IPS-15b (cell line): Measurements from ENCODE around the gene DGCR2.
"Not testable (repeated sequence)": the region's sequence is repeated elsewhere in the genome, so short reads cannot be mapped to it uniquely, and the experiment has no call there.

ENCODE experiments used
- H3K27me3 ChIP-seq: one replicate; pipeline ENCODE4 v1.6.1; 2013; ENCODE audit warnings: low read length; ENCODE audit not compliant: control insufficient read depth, insufficient read depth
- H3K36me3 ChIP-seq: one replicate; pipeline ENCODE4 v1.6.1; 2013; ENCODE audit warnings: low read length; ENCODE audit not compliant: control insufficient read depth, insufficient read depth
- H3K4me1 ChIP-seq: one replicate; pipeline ENCODE4 v1.6.1; 2013; ENCODE audit warnings: mild to moderate bottlenecking, low read length; ENCODE audit not compliant: control insufficient read depth, insufficient read depth
- H3K4me3 ChIP-seq: one replicate; pipeline ENCODE4 v1.5.1; 2013; ENCODE audit warnings: low read depth, low read length
- H3K9ac ChIP-seq: one replicate; pipeline ENCODE4 v1.6.1; 2013; ENCODE audit warnings: low read depth, mild to moderate bottlenecking, low read length
- H3K9me3 ChIP-seq: one replicate; pipeline ENCODE4 v1.6.1; 2013; ENCODE audit warnings: mild to moderate bottlenecking, low read length; ENCODE audit not compliant: control insufficient read depth, insufficient read depth

Gene DGCR2, protein sequence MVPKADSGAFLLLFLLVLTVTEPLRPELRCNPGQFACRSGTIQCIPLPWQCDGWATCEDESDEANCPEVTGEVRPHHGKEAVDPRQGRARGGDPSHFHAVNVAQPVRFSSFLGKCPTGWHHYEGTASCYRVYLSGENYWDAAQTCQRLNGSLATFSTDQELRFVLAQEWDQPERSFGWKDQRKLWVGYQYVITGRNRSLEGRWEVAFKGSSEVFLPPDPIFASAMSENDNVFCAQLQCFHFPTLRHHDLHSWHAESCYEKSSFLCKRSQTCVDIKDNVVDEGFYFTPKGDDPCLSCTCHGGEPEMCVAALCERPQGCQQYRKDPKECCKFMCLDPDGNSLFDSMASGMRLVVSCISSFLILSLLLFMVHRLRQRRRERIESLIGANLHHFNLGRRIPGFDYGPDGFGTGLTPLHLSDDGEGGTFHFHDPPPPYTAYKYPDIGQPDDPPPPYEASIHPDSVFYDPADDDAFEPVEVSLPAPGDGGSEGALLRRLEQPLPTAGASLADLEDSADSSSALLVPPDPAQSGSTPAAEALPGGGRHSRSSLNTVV

DNA sequence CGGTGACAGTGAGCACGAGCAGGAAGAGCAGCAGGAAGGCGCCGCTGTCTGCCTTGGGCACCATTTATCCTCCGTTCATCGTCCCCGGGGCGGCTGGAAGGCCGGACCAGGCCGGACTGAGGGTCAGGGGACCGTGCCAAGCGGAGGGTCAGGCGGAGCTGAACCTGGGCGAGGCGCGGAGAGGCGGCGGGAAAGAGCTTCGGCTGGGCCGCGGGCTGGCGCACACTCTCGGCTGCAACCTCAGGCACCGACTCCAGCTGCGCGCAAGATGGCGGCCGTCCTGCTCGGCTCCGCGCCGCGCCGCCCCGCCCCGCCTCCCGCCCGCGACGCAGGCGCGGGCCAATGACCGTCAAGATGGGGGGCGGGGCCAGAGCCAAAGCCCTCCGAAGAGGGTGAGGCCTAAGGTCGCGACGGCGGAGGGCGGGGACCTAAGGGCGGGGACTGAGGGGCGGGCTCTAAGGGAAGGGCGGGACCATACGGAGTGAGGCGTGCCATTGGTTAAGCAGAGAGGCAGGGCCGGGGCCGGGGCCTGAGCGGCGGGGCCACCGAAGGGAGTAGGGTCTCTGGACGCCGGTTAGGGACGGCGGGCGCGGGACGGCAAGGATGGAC is at the start of gene DGCR2:
DGCR2 (minus strand) TSS at position 270 of the 609 bp plus-strand sequence; CDS start at position 64, 206 bp downstream.
- H3K4me1 ChIP-seq = peaks cover 3% of the 10 kb centered on the region
- H3K36me3 ChIP-seq = peaks cover 3% of the 10 kb centered on the region
- peak within 1 kb of the TSS; percentile 90 for H3K4me3 ChIP-seq
- no peaks in the 10 kb centered on the region for H3K9me3 ChIP-seq
- no peaks in the 10 kb centered on the region for H3K27me3 ChIP-seq
- H3K9ac ChIP-seq = peak within 1 kb of the TSS; percentile 87

DNA sequence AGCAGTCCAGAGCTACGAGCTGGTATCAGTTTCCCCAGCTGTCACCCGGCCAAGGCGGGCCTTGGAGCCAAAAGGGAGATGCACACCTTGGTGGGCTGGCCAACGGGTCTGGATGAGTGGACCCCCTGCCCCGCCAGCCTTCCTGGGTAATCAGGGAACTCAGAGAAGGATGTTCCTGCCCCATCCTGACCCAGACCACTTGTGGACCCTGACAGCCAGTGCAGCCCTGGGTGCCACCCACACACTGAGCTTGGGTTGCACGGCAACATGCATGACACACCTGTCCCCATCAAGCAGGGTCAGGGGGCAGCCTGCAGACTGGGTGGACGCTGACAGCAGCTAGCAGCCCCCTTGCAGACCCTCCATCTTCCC is 47.7 kb upstream of the DGCR2 start:
- Histone ChIP-seq H3K27me3 (peaks cover 46% of the 10 kb centered on the region), H3K9me3 (no peaks in the 10 kb centered on the region), H3K36me3 (peaks cover 3% of the 10 kb centered on the region), H3K9ac (no peak overlapping the region), H3K4me1 (peaks cover 10% of the 10 kb centered on the region), H3K4me3 (peak overlapping the region; percentile 39)

DNA sequence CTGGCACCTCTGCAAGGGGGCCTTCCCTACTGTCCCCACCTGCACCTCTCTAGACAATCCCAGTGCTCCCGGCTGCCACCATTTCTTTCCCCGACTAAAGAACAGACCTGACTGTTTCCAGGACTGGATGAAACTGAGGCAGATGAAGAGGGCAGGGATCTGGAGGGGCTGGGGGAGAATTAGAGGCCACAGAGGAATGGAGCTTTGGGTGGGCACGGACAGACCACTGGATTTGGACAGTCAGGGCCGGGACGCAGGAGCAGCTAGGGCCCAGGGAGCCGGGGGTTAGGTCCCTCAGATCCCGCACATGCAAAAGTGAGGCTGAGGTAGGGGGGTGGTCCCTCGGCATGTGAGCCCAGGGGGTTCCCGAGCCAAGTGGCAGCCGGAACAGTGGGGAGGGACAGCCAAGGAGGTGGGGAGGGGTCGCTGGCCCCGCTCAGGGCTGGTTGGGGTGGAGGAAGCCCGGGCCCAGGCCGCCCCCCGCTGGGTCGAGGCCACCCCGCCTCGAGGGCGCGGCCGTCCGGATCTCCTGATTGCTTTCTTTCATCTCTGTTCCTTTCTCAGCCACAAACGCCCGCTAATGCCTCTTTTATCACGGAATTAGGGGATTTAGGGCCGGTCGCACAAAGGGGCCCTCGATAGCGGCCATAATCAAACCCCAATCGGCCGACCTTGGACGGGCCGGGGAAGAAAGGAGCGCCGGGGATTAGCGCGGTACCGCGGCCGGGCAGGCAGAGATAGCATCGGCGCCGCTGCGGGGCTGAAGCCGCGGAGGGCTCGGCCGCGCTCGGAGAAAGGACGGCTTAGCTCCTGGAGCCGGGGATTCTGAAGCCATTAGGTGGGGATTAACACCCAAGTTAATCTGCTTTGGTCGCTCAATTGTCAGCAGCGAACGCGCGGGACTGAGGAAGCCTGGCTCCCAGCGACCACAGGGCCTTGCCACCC is 47.1 kb upstream of the DGCR2 start:
- Histone ChIP-seq H3K4me1 (peaks cover 5% of the 10 kb centered on the region), H3K36me3 (no peaks in the 10 kb centered on the region), H3K27me3 (peaks cover 46% of the 10 kb centered on the region), H3K4me3 (peak overlapping the region; percentile 39), H3K9ac (no peak overlapping the region), H3K9me3 (no peaks in the 10 kb centered on the region)

DNA sequence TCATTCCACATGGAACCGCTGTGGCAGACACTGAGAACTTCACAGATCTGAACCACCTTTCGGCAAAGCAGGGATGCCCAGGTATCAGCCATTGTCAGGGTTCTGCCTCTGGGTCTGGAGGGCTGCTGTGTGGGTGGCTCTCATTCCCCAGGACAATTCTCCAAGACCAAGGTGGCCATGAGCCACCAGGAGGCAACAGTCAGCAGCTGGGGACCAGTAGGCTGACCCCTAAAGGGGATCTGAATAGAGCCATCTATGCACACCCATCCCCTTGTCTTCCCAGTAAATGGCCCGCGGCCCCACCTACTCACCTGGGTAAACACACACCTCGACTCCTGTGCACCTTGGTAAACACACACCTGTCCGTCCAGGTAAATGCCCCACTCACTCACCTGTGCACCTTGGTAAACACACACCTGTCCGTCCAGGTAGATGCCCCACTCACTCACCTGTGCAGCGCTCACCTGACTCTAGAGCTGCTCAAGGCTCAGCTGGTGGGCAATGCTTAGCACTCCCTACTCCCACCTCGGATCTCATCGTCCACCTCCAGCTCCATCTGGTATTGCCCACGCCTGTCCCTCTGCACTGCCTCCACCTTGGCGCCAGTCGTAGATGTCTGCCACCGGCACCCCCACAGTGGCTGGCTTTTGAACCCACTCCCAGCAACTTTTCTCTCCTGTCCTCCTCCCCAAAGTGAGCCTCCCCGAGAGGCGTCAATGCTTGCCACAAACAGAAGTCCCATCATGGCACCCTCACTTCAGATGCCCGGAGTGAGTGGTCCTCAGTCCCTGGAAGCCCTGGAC is 46.1 kb upstream of the DGCR2 start:
- H3K9ac ChIP-seq = no peak overlapping the region
- H3K4me3 ChIP-seq = no peak overlapping the region
- no peaks in the 10 kb centered on the region for H3K4me1 ChIP-seq
- no peaks in the 10 kb centered on the region for H3K36me3 ChIP-seq
- H3K27me3 ChIP-seq = peaks cover 46% of the 10 kb centered on the region
- no peaks in the 10 kb centered on the region for H3K9me3 ChIP-seq

DNA sequence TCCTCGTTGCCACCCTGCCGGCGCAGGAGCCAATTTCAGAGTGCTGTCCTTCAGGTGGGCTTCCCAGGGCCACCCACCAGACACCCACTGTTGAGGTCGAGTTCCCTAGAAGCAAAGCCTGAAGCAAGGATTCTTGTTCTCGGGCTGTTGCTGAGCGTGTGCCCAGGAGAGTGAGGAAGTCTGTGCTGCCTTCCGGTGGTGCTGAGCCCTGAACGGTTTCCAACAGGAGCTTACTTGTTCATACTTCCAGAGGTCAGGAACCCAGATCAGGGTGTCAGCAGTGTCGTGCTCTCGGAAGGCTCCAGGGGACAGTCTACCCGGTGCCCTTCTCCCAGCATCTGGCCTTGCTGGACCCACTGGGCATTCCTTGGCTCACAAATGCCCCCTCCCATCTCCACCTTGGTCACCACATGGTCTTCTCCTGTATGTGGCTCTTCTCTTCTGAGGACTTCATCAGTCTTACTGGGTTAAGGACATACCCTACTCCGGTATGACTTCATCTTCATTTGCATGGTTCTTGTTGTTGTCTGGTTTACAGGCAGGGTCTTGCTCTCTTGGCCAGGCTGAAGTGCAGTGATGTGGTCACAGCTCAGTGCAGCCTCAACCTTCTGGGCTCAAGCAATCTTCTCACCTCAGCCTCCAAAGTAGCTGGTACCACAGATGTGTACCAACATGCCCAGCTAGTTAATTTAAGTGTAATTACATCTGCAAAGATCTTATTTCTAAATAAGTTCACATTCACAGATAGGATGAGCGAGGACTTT is 45.1 kb upstream of the DGCR2 start:
- Histone ChIP-seq H3K27me3 (peaks cover 47% of the 10 kb centered on the region), H3K4me3 (no peak overlapping the region), H3K9me3 (no peaks in the 10 kb centered on the region), H3K4me1 (no peaks in the 10 kb centered on the region), H3K9ac (no peak overlapping the region), H3K36me3 (no peaks in the 10 kb centered on the region)

DNA sequence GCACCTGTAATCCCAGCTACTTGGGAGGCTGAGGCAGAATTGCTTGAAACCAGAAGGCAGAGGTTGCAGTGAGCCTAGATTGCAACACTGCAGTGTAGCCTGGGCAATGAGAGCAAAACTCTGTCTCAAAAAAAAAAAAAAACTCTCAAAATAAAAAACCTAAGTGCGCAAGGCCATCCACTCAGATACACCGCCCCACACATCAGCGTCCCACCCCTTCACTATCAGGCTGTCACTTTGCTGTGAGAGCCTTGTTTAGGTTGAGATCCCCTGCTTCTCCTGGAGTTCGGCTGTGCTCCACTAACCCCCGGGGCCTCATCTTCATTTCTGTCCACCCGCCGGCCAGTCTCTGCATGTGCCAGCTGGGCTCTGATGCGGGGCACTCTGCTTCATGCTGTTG is 44.2 kb upstream of the DGCR2 start:
- Histone ChIP-seq H3K9me3 (no peaks in the 10 kb centered on the region), H3K27me3 (peaks cover 49% of the 10 kb centered on the region), H3K4me1 (no peaks in the 10 kb centered on the region), H3K36me3 (no peaks in the 10 kb centered on the region), H3K4me3 (no peak overlapping the region), H3K9ac (no peak overlapping the region)

DNA sequence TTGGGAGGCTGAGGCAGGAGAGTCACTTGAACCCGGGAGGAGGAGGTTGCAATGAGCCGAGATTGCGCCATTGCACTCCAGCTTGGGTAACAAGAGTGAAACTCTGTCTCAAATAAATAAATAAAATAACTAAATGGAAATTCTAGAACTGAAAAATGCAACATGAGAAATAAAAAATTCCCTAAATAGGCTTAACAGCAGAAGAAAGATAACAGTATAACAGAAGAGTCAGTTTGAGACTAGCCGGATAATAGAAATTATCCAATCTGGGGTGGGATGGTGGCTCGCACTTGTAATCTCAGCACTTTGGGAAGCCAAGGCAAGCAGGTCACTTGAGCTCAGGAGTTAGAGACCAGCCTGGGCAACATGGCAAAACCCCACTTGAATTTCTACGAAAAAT is 42.2 kb upstream of the DGCR2 start:
- Histone ChIP-seq H3K4me1 (no peaks in the 10 kb centered on the region), H3K9me3 (no peaks in the 10 kb centered on the region), H3K27me3 (peaks cover 33% of the 10 kb centered on the region), H3K36me3 (no peaks in the 10 kb centered on the region), H3K4me3 (no peak overlapping the region), H3K9ac (no peak overlapping the region)

DNA sequence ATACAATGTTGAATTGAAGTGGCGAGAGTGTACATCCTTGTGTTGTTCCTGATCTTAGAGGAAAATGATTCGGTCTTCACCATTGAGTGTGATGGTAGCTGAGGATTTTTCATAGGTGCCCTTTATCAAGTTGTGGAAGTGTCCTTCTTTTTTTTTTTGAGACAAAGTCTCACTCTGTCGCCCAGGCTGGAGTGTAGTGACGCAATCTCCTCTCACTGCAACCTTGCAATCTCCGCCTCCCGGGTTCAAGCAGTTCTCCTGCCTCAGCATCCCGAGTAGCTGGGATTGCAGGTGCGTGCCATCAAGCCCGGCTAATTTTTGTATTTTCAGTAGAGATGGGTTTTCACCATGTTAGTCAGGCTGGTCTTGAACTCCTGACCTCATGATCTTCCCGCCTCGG is 36.4 kb upstream of the DGCR2 start:
- H3K4me1 ChIP-seq, H3K9ac ChIP-seq, H3K27me3 ChIP-seq: not testable (repeated sequence)

DNA sequence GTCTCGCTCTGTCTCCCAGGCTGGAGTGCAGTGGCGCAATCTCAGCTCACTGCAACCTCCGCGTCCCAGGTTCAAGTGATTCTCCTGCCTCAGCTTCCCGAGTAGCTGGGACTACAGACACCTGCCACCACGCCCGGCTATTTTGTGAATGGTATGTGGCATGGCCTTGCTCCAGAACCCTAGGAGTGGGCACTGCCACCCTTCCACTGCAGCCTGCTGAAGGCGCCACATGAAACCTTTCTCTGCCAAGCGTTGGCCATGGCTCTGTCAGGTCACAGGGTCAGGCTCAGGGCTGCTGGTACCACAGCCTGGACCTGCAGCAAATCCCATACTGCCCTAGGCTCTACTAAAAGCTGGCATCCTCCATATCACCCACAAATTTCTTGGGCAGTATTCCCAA is 33.9 kb upstream of the DGCR2 start:
- not testable (repeated sequence) for H3K9ac ChIP-seq, H3K4me1 ChIP-seq, H3K36me3 ChIP-seq, H3K9me3 ChIP-seq, H3K4me3 ChIP-seq
- H3K27me3 ChIP-seq = peaks cover 25% of the 10 kb centered on the region

More for the DNA sequence above, 36.4 kb upstream of the DGCR2 start:
- not testable (repeated sequence) for H3K9me3 ChIP-seq, H3K4me3 ChIP-seq, H3K36me3 ChIP-seq

DNA sequence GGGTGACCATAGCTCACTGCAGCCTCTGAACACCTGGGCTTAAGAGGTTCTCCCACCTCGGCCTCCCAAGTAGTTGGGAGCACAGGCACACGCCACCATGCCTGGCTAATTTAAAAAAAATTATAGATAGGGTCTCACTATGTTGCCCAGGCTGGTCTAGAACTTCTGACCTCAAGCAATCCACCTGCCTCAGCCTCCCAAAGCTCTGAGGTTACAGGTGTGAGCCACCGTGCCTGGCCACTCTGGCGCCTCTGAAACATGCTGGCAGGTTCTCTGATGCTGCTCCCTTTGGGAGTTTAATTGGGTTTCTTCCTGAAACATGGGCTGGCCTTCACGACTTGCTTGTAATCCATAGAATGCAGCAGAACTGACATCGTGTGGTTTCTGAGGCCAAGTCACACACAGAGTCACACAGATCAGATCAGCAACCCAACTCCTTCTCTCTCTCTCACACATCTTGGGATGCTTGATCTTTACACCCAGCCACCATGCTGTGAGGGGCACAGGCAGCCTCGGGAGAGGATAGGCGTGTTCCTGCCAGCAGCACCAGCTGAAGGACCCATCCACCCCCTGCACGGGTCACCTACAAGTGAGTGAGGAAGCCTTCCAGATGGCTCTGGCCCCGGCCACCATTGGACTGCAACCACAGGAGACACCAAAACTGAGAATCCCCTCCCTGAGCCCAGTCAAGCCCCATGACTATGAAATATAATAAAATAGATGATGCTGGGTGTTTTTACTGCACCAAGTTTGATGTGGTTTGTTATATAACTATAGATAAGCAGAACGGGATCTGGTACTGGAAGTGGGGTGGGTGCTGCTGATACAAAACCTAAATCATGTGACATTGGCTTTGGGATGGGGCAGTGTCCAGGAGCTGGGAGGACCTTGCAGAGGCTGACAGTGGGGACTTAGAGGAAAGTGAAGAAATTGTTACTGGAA is 31.0 kb upstream of the DGCR2 start:
- H3K4me1 ChIP-seq = no peaks in the 10 kb centered on the region
- no peaks in the 10 kb centered on the region for H3K36me3 ChIP-seq
- peaks cover 47% of the 10 kb centered on the region for H3K27me3 ChIP-seq
- no peak overlapping the region for H3K4me3 ChIP-seq
- no peak overlapping the region for H3K9ac ChIP-seq
- peaks cover 3% of the 10 kb centered on the region for H3K9me3 ChIP-seq
